Measurements from ENCODE around the gene MYLK3.
"Not testable (repeated sequence)": the region's sequence is repeated elsewhere in the genome, so short reads cannot be mapped to it uniquely, and the experiment has no call there.

MYLK3 gene

DNA sequence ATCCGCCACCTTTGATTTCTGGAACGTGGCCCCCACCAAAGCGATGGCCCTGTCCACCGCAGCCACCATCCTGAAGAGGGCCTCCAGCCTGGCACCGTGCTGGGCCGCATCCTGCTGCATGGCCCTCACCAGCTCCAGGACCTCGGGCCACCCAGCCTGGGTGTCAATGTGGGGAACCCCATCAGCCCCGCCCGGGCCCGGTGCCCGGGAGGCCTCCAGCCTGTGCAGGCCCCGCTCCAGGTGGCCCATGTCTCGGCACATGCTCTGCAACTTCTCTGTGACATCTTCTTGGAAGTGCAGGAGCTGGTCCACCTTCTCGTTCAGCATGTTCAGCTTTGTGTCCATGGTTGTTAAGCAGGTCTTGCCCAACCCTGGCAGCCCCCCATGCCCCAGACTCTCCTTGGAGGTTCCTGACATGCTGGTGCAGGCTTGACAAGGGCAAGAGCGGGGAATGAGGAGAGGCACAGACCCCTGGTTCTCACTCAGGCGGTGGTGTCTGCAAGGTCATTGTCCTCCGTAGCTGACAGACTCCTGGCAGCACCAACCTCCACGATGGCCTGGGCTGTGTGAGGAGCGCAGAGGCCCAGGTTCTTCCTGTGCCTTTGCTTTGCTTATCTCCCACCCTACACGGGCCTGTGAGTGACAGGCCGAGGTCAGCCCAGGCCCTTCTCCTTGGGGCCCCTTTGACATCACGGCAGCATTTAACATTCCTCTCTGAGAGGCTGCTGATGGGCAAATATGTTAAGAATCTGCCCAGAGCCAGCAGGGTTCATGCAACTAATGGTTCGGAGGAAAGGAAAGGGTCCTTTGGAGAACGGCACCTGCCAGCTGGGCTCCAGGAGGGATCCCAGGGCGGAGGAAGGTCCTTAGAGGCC lies at the start of gene MYLK3:
Gene MYLK3 (minus strand): TSS at position 568 of the 875 bp plus-strand sequence. CDS start 151 bp downstream, at position 417.
- no peak for DNase-seq

DNA sequence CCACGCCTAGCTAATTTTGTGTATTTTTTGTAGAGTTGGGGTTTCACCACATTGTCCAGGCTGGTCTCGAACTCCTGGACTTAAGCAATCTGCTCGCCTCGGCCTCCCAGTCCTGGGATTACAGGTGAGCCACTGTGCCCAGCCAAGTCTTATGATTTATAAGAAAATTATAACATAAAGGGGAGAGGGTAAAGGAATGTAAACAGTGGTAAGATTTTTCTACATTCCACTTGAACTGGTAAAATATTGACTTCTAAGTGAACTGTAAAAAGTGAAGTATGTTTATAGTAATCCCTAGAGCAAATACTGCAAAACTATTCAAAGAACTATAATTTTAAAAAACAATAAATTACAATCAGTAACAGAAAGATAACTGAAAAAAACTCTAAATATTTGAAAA lies 49.4 kb upstream of the MYLK3 start:
- DNase-seq, result no peak

- no peak for DNase-seq
Measured at GRCh38 chr16:46796764-46797269, 48.7 kb upstream of the MYLK3 start.

DNA sequence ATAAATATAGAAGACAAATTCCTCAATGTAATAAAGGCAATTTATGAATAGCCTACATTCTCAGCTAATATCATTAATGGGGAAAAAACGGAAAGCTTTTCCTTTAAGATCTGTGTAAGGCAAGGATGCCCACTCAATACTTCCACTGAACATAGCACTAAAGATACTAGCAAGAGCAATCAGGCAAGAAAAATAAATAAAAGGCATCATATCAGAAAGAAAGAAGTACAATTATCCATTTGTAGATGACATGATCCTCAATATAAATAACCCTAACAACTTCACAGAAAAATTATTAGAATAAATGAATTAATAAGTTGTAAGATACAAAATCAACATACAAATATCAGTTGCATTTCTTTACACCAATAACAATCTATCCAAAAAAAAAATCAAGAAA lies 45.7 kb upstream of the MYLK3 start:
- no peak for DNase-seq

GRCh38 chr16:46790599-46791270 lies 42.6 kb upstream of the MYLK3 start:
- peak in 1 of 56 donors; percentile 4 for DNase-seq

- peak in 47 of 56 donors; percentile 5 to 81 (median 47) for DNase-seq
Measured at GRCh38 chr16:46789499-46790414, 41.6 kb upstream of the MYLK3 start.

- DNase-seq, result no peak
Measured at GRCh38 chr16:46788891-46789474, 40.8 kb upstream of the MYLK3 start.

GRCh38 chr16:46787909-46788308 lies 39.8 kb upstream of the MYLK3 start:
- DNase-seq, result no peak

GRCh38 chr16:46785076-46785845 lies 37.1 kb upstream of the MYLK3 start:
- DNase-seq, result no peak

GRCh38 chr16:46784569-46784968 lies 36.4 kb upstream of the MYLK3 start:
- not testable (repeated sequence) for DNase-seq

GRCh38 chr16:46783800-46784199 lies 35.7 kb upstream of the MYLK3 start:
- no peak for DNase-seq

DNA sequence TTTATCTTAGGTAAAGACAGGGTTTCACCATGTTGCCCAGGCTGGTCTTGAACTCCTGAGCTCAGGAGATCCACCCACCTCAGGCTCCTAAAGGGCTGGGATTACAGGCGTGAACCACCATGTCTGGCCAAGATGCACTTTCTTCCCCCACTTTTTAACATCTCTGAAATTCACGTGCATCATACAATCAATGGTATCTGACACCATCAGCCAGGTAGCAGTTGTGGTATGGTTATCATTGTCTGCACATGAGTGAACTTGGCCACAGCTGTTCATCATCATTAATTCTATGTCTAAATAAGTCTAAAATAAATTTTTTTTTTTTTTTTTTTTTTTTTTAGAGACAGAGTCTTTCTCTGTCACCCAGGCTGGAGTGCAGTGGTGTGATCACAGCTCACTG lies 34.2 kb upstream of the MYLK3 start:
- DNase-seq, result no peak

DNA sequence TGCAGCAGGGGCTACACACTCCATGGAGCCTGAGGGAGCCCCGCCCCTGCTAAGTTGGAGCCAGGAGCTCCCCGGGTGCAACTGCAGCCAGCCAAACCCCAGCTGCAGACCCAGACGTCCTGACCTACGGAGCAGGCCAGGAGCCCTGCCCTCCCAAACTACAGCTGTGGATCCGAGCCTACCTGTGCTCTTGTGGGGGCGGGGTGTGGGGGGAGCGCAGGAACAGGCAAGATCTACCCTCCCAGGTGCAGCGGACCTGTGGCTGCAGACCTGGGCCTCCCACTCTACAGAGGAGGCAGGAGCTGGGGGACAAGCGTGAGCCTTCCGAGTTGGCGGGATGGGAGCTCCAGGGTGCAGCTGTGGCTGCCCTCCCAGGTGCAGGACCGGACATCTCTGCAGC lies 29.7 kb upstream of the MYLK3 start:
- DNase-seq, result no peak

GRCh38 chr16:46775214-46775613 lies 27.1 kb upstream of the MYLK3 start:
- DNase-seq, result no peak

DNA sequence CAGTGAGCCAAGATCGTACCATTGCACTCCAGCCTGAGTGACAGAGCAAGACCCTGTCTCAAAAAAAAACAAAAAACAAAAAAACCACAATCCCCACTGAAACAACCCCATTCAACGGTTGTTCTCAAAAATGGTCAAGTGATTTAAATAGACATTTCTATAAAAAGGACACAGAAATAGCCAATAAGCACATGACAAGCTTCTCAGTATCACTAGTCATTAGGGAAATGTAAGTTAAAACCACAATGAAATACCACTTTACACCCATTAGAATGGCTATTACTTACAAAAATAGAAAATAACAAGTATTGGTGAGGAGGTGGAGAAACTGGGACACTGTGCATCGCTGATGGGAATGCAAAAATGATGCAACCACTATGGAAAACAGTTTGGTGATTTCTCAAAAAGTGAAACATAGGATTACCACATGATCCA lies 26.6 kb upstream of the MYLK3 start:
- no peak for DNase-seq

GRCh38 chr16:46772463-46772862 lies 24.3 kb upstream of the MYLK3 start:
- DNase-seq, result no peak

DNA sequence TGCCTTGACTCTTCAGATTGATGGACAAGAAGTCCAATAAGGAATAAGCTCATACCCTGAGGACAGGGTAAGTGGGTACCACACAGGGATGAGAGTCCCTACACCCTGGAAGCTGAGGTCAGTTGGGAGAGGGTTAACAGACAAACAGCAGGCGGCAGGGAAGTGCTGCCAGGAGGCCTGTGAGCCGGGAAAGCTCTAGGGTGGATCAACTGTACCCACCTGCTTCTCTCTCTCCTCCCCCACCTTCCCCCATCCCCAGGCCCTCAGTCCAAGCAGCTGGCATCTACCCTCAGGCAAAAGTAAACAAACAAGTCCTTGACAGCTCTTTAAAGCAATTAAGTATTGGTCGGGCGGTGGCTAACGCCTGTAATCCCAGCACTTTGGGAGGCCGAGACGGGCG lies 20.7 kb upstream of the MYLK3 start:
- no peak for DNase-seq

DNA sequence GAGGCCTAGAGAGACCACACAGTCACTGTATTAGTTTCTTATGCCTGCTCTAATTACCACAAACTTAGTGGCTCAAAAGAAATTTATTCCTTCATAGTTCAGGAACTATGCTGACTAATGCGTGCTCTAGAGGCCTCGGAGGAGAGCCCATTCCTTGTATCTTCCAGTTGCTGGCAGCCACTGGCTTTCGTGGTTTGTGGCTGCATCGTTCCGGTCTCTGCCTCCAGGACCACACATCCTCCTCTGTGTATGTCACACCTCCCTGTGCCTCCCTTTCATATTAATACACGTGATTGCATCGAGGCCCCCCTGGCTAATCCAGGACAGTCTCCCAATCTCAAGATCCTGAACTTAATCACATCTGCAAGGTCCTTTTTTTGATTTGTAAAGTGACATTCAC lies 16.9 kb upstream of the MYLK3 start:
- no peak for DNase-seq

- DNase-seq, result peak in 15 of 56 donors; percentile 4 to 57 (median 18)
Measured at GRCh38 chr16:46763147-46763546, 15.0 kb upstream of the MYLK3 start.

DNA sequence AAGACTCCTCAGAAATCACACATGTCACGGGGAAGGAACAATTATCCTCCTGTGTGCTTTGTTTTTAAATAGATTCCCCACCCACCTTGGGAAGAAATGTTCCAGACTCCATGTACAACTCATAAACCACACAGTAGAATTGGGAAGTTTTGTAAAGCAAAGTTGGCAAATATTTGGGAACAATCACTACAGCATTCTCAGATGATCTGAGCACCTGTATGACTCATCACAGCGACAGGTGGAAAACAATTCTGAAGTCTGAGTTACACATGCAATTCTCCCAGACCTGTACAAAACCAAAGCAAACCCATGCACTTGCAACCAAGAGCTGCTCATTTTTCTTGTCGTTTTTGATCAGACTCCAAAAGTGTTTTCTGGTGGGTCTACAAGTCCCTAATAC lies 14.4 kb upstream of the MYLK3 start:
- no peak for DNase-seq

Data from amygdala (tissue), 56 donors.